Effector memory CD8-positive, alpha-beta T cell (primary cell): ENCODE data around the gene SYNGR2.

Source experiments
- ATAC-seq: fragments of 150-1000 bp; cut with Tn5 transposase; replicated peaks from 2 replicates; pipeline ENCODE4 v1.10.0; 2021; ENCODE audit warnings: mild to moderate bottlenecking, moderate library complexity
- DNase-seq, 3 experiments: peaks; one replicate each; pipeline ENCODE4 v3.0.0; 2021
- H3K27ac Mint-ChIP-seq, 2 donors: one replicate each; pipeline ENCODE4 v1.8.0; 2022; ENCODE audit warnings: mild to moderate bottlenecking in 2 of 2, mixed read lengths in 2 of 2, moderate library complexity in 2 of 2
- H3K27me3 Mint-ChIP-seq, 2 donors: one replicate each; pipeline ENCODE4 v1.8.0; 2022; ENCODE audit warnings: mixed read lengths in 2 of 2
- H3K36me3 Mint-ChIP-seq: one replicate; pipeline ENCODE4 v1.8.0; 2022; ENCODE audit warnings: mild to moderate bottlenecking, moderate library complexity, mixed read lengths; ENCODE audit not compliant: insufficient read depth
- H3K4me1 Mint-ChIP-seq, 2 donors: one replicate each; pipeline ENCODE4 v1.8.0; 2022; ENCODE audit warnings: low read depth in 2 of 2, mixed read lengths in 2 of 2
- H3K4me3 Mint-ChIP-seq, 2 donors: one replicate each; pipeline ENCODE4 v1.8.0; 2022; ENCODE audit warnings: mild to moderate bottlenecking in 2 of 2, mixed read lengths in 2 of 2, moderate library complexity in 2 of 2
- H3K9me3 Mint-ChIP-seq, 2 donors: one replicate each; pipeline ENCODE4 v1.8.0; 2022; ENCODE audit warnings: mixed read lengths in 2 of 2

SYNGR2 gene

GRCh38 chr17:78142119-78142861 lies 26.1 kb upstream of the SYNGR2 start:
- DNase-seq (no peak), ATAC-seq (no peak)
- no peaks in the 10 kb centered on the region for H3K9me3 Mint-ChIP-seq
- no peak overlapping the region for H3K27ac Mint-ChIP-seq
- no peak overlapping the region for H3K4me3 Mint-ChIP-seq
- no peaks in the 10 kb centered on the region for H3K27me3 Mint-ChIP-seq
- peaks cover 40 to 42% of the 10 kb centered on the region in 2 donors for H3K4me1 Mint-ChIP-seq
- H3K36me3 Mint-ChIP-seq: peaks cover 31% of the 10 kb centered on the region

- Mint-ChIP-seq H3K27ac (peak overlapping the region in 1 of 2 donors; percentile 41), H3K4me1 (peaks cover 30 to 32% of the 10 kb centered on the region in 2 donors)
Measured at GRCh38 chr17:78143214-78144146, 24.9 kb upstream of the SYNGR2 start.

DNA sequence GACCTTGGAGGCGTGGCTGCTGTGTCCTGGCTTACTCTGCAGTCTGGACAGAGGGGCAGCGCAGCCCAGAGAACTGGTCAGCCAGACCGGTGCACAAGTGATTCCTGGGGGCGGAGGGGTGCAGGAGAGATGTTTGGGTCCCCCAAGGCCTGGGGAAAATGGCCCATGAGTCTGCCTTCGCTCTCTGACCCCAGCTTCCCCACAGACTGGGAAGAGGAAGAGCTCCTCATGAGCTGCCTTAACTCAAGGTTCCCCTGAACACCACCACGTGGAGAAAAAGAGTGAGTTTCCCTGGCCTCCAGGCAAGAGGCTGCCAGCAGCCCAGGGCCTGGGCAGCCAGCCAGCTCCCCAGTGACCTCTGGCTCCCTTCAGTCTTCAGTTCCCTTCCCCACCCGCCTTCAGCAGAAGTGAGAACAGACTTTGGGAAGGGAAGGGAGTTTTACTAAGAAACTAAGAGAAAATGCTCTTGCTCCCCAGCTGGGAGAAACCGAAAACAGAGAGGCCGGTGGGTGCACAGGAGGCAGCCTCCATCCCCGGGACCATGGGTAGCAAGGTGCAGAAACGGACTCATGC lies 24.1 kb upstream of the SYNGR2 start:
- H3K27ac Mint-ChIP-seq: peak overlapping the region in 1 of 2 donors; percentile 41
- H3K4me3 Mint-ChIP-seq: no peak overlapping the region
- H3K27me3 Mint-ChIP-seq: no peaks in the 10 kb centered on the region
- ATAC-seq (no peak), DNase-seq (no peak)
- H3K36me3 Mint-ChIP-seq: peaks cover 19% of the 10 kb centered on the region
- H3K9me3 Mint-ChIP-seq: no peaks in the 10 kb centered on the region
- peaks cover 25 to 28% of the 10 kb centered on the region in 2 donors for H3K4me1 Mint-ChIP-seq

More at GRCh38 chr17:78143214-78144146, 24.9 kb upstream of the SYNGR2 start:
- Mint-ChIP-seq H3K9me3 (no peaks in the 10 kb centered on the region), H3K36me3 (peaks cover 22% of the 10 kb centered on the region), H3K27me3 (no peaks in the 10 kb centered on the region), H3K4me3 (peak overlapping the region in 1 of 2 donors; percentile 52)
- ATAC-seq (no peak), DNase-seq (no peak)

DNA sequence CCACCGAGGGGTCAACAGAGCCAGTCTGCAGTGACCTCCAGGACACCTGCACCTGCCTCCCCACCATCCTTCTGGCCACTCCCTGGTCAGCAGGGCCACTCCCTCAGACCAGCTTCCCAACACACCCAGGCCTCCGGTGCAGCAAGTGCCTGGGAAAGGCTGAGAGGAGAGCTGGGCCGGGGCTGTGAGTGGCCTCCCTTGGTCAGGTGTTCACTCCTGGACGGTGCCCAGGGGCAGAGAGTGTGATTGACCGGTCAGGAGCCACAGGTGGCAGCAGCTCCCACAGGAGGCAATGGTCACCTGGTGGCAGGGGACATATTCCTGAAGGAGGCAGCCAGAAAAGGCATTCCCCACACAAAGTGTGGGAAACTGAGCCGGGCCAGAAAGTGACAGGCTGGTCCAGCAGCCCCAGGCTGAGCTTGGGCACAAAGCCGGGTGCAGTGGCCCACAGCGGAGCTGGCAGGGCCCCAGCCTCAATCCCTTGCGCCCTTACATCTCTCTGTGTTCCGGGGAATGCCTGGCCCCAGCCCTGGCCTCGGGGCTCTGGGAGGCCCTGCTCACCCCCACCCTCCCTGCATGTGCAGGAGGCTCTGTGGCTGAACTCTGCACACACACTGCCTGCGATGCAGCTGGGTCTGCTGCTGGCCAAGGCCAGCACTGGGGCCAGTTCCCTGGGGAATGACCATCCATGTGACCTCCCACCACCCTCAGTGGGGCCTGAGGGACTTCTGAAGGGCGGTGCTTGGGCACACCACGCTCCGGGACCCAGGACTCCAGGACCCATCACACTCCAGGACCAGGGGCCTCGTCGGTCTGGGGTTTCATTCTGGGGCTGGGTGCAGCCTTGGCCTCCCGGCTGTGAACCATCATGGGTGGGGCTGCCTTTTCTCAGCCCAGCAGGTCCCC lies 23.4 kb upstream of the SYNGR2 start:
- peaks cover 16% of the 10 kb centered on the region for H3K36me3 Mint-ChIP-seq
- DNase-seq: no peak
- H3K27me3 Mint-ChIP-seq: no peaks in the 10 kb centered on the region
- H3K4me1 Mint-ChIP-seq: peaks cover 21 to 24% of the 10 kb centered on the region in 2 donors
- no peaks in the 10 kb centered on the region for H3K9me3 Mint-ChIP-seq
- no peak overlapping the region for H3K4me3 Mint-ChIP-seq
- peak overlapping the region in 1 of 2 donors; percentile 41 for H3K27ac Mint-ChIP-seq
- no peak for ATAC-seq

GRCh38 chr17:78146471-78146869 lies 21.9 kb upstream of the SYNGR2 start:
- H3K4me1 Mint-ChIP-seq: peaks cover 10 to 19% of the 10 kb centered on the region in 2 donors
- no peaks in the 10 kb centered on the region for H3K9me3 Mint-ChIP-seq
- peaks cover 8% of the 10 kb centered on the region for H3K36me3 Mint-ChIP-seq
- H3K27ac Mint-ChIP-seq: peak overlapping the region in 1 of 2 donors; percentile 26
- DNase-seq (no peak), ATAC-seq (no peak)
- H3K27me3 Mint-ChIP-seq: no peaks in the 10 kb centered on the region
- H3K4me3 Mint-ChIP-seq: no peak overlapping the region

- Mint-ChIP-seq H3K27me3 (no peaks in the 10 kb centered on the region), H3K36me3 (peaks cover 5% of the 10 kb centered on the region), H3K27ac (peak overlapping the region in 1 of 2 donors; percentile 26), H3K9me3 (no peaks in the 10 kb centered on the region), H3K4me1 (peaks cover 10 to 19% of the 10 kb centered on the region in 2 donors), H3K4me3 (no peak overlapping the region)
- no peak for ATAC-seq
- no peak for DNase-seq
Measured at GRCh38 chr17:78146881-78147280, 21.5 kb upstream of the SYNGR2 start.

GRCh38 chr17:78147315-78147998 lies 20.9 kb upstream of the SYNGR2 start:
- ATAC-seq: peak; percentile 76

GRCh38 chr17:78148286-78149016 lies 19.9 kb upstream of the SYNGR2 start:
- H3K4me1 Mint-ChIP-seq: peaks cover 10 to 14% of the 10 kb centered on the region in 2 donors
- ATAC-seq (no peak), DNase-seq (no peak)
- no peak overlapping the region for H3K4me3 Mint-ChIP-seq
- no peaks in the 10 kb centered on the region for H3K27me3 Mint-ChIP-seq
- no peaks in the 10 kb centered on the region for H3K36me3 Mint-ChIP-seq
- peak overlapping the region; percentile 65 to 66 for H3K27ac Mint-ChIP-seq
- no peaks in the 10 kb centered on the region for H3K9me3 Mint-ChIP-seq

More at GRCh38 chr17:78147315-78147998, 20.9 kb upstream of the SYNGR2 start:
- Mint-ChIP-seq H3K36me3 (peaks cover 2% of the 10 kb centered on the region), H3K27ac (no peak overlapping the region), H3K4me1 (peaks cover 10 to 17% of the 10 kb centered on the region in 2 donors), H3K4me3 (no peak overlapping the region), H3K27me3 (no peaks in the 10 kb centered on the region), H3K9me3 (no peaks in the 10 kb centered on the region)
- no peak for DNase-seq

DNA sequence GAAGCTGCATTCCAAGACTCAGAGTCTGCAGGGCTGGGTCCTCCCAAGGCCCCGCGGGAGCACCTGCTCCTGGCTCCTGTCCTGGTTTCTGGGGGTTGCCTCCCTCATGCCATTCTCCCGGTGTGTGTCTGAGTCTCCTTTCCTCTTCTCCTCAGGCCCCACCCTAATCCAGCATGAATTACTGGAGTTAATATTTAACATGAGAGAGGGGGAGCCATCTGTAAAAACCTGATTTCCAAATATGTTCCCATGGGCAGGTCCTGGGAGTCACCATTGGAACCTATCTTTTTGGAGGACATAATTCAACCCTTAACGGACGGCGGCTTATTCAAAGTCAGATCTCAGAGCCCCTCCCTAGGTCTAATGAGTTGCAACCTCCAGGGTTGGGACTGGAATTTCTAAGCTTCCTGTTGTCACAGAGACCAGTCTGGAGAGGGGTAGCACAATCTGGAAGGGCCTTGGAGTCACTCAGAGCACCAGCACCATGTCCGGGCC lies 16.8 kb upstream of the SYNGR2 start:
- H3K27ac Mint-ChIP-seq: no peak overlapping the region
- no peak for DNase-seq

GRCh38 chr17:78154903-78155811 lies 13.2 kb upstream of the SYNGR2 start:
- DNase-seq: no peak
- peak; percentile 86 for ATAC-seq
- no peaks in the 10 kb centered on the region for H3K9me3 Mint-ChIP-seq
- H3K4me3 Mint-ChIP-seq: no peak overlapping the region
- H3K36me3 Mint-ChIP-seq: peaks cover 2% of the 10 kb centered on the region
- H3K27ac Mint-ChIP-seq: peak overlapping the region in 1 of 2 donors; percentile 72
- no peaks in the 10 kb centered on the region for H3K27me3 Mint-ChIP-seq
- H3K4me1 Mint-ChIP-seq: peaks cover 2 to 3% of the 10 kb centered on the region in 2 donors

More for the DNA sequence above, 16.8 kb upstream of the SYNGR2 start:
- Mint-ChIP-seq H3K4me1 (peaks cover 5% of the 10 kb centered on the region in 2 donors), H3K27me3 (no peaks in the 10 kb centered on the region), H3K9me3 (no peaks in the 10 kb centered on the region), H3K4me3 (no peak overlapping the region), H3K36me3 (no peaks in the 10 kb centered on the region)
- no peak for ATAC-seq
